ENCODE data around the gene JARID2.

DNA sequence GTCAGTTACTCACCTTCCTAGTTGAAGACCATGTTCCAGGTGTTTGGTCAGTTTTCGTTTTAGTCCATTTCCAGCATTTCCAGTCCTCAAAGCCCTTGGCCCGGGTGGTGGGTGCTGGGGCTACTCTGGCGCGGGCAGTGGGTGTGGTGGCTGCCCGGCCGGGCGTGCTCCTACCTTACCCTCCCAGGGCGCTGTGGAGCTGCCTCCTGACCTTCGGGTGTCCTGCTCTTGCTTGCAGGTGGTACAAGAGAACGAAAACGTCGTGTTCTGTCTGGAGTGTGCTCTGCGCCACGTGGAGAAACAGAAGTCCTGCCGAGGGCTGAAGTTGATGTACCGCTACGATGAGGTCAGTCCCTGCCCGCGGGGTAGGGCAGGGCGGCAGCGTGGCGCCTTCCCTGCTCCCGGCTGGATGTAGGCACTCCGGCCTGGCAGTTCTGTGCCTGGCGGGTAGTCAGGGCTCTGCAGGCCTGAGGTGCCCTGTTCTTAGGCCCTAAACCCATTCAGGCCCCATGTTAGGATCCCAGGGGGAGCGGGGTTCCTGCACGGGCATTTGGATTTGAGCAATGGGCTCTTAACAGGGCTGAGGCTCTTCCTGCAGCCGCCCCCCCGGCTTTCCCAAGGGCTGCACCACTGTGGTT is 271.2 kb downstream of the JARID2 start:
- TF ChIP-seq, protein P1, sequence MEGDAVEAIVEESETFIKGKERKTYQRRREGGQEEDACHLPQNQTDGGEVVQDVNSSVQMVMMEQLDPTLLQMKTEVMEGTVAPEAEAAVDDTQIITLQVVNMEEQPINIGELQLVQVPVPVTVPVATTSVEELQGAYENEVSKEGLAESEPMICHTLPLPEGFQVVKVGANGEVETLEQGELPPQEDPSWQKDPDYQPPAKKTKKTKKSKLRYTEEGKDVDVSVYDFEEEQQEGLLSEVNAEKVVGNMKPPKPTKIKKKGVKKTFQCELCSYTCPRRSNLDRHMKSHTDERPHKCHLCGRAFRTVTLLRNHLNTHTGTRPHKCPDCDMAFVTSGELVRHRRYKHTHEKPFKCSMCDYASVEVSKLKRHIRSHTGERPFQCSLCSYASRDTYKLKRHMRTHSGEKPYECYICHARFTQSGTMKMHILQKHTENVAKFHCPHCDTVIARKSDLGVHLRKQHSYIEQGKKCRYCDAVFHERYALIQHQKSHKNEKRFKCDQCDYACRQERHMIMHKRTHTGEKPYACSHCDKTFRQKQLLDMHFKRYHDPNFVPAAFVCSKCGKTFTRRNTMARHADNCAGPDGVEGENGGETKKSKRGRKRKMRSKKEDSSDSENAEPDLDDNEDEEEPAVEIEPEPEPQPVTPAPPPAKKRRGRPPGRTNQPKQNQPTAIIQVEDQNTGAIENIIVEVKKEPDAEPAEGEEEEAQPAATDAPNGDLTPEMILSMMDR (IDR thresholded peaks at IDR 0.05; ENCODE audit: low read length), result no peak
- TF ChIP-seq EZH2 (optimal IDR thresholded peaks at IDR 0.05; ENCODE audit: low read depth, low read length) (no peak), EZH2phosphoT487 (IDR thresholded peaks at IDR 0.05; ENCODE audit: low read length) (no peak)
